Measurements from ENCODE around the gene C2orf66.

C2orf66 gene

GRCh38 chr2:196809260-196809659 lies at the start of gene C2orf66:
Gene C2orf66, minus strand, starts transcription at chr2:196809355. Its CDS starts 19 bp downstream, at chr2:196809336.
- no peak for DNase-seq

- no peak for DNase-seq
These were observed 45.5 kb upstream of the C2orf66 start for GRCh38 chr2:196854629-196855028.

GRCh38 chr2:196853301-196854087 lies 44.3 kb upstream of the C2orf66 start:
- DNase-seq: no peak

GRCh38 chr2:196851088-196851487 lies 41.9 kb upstream of the C2orf66 start:
- no peak for DNase-seq

- DNase-seq: peak; percentile 32
These were observed 40.7 kb upstream of the C2orf66 start for GRCh38 chr2:196849895-196850294.

GRCh38 chr2:196846295-196846694 lies 37.1 kb upstream of the C2orf66 start:
- no peak for DNase-seq

- DNase-seq: no peak
These were observed 36.2 kb upstream of the C2orf66 start for GRCh38 chr2:196845371-196845770.

- no peak for DNase-seq
These were observed 31.0 kb upstream of the C2orf66 start for GRCh38 chr2:196840171-196840570.

- no peak for DNase-seq
These were observed 30.4 kb upstream of the C2orf66 start for GRCh38 chr2:196839574-196839973.

GRCh38 chr2:196836440-196836839 lies 27.3 kb upstream of the C2orf66 start:
- DNase-seq: no peak

- DNase-seq: no peak
These were observed 21.5 kb upstream of the C2orf66 start for GRCh38 chr2:196830701-196831100.

GRCh38 chr2:196827356-196827755 lies 18.2 kb upstream of the C2orf66 start:
- no peak for DNase-seq

GRCh38 chr2:196823750-196824522 lies 14.8 kb upstream of the C2orf66 start:
- peak; percentile 73 for DNase-seq

- DNase-seq: no peak
These were observed 12.0 kb upstream of the C2orf66 start for GRCh38 chr2:196821195-196821594.

GRCh38 chr2:196808083-196808665 lies 981 bp downstream of the C2orf66 start:
- DNase-seq: no peak

GRCh38 chr2:196804381-196804780 lies 4.8 kb downstream of the C2orf66 start:
- no peak for DNase-seq

GRCh38 chr2:196802401-196802800 lies 6.8 kb downstream of the C2orf66 start:
- no peak for DNase-seq

- peak; percentile 62 for DNase-seq
These were observed 7.4 kb downstream of the C2orf66 start for GRCh38 chr2:196801674-196802261.

- no peak for DNase-seq
These were observed 10.2 kb downstream of the C2orf66 start for GRCh38 chr2:196798980-196799379.

GRCh38 chr2:196792865-196793264 lies 16.3 kb downstream of the C2orf66 start:
- no peak for DNase-seq

GRCh38 chr2:196783431-196784094 lies 25.6 kb downstream of the C2orf66 start:
- peak; percentile 11 for DNase-seq

- DNase-seq: no peak
These were observed 42.1 kb downstream of the C2orf66 start for GRCh38 chr2:196767101-196767500.

- no peak for DNase-seq
These were observed 49.8 kb downstream of the C2orf66 start for GRCh38 chr2:196759378-196759706.
